K562 (cell line): ENCODE data around the gene NPR2.

Experiments
- RCOR1 ChIP-seq, 2 experiments: IDR thresholded peaks; 2 replicates each; pipeline ENCODE4 v1.6.1; 2012; ENCODE audit warnings: low read depth in 2 of 2, low read length in 2 of 2, borderline replicate concordance in 1 of 2, improper control_type of control experiment in 1 of 2
- TEAD2 ChIP-seq: fragments of 450-650 bp; IDR thresholded peaks from 2 replicates; pipeline ENCODE4 v1.6.1; 2016; ENCODE audit warnings: missing genetic modification characterization, control low read depth, missing compliant biosample characterization
- U2AF1 ChIP-seq: fragments of 200-400 bp; formaldehyde crosslinking; optimal IDR thresholded peaks from 2 replicates; pipeline ENCODE3; 2017; ENCODE audit warnings: mild to moderate bottlenecking, low read depth, low read length, moderate library complexity
- ZBTB8A ChIP-seq: fragments of 450-650 bp; IDR thresholded peaks from 2 replicates; pipeline ENCODE4 v1.6.1; 2018; ENCODE audit warnings: mild to moderate bottlenecking, moderate library complexity; ENCODE audit not compliant: partially characterized antibody
- ZNF121 ChIP-seq: sonication (generic); formaldehyde crosslinking; conservative IDR thresholded peaks from 2 replicates; pipeline ENCODE4 v1.8.0; 2022; ENCODE audit warnings: missing genetic modification reagents
- ZNF263 ChIP-seq: sonication (generic); formaldehyde crosslinking; IDR thresholded peaks from 2 replicates; pipeline ENCODE4 v1.8.0; 2022; ENCODE audit warnings: mild to moderate bottlenecking, missing genetic modification reagents, borderline replicate concordance
- TF ChIP-seq, protein P1 (sequence below): sonication (generic); formaldehyde crosslinking; IDR thresholded peaks from 2 replicates; pipeline ENCODE4 v1.8.1; 2022; ENCODE audit warnings: missing genetic modification reagents
- TF ChIP-seq, protein P2 (sequence below): fragments of 450-650 bp; IDR thresholded peaks from 2 replicates; pipeline ENCODE4 v1.7.1; 2018; ENCODE audit warnings: mild to moderate bottlenecking, low read depth; ENCODE audit not compliant: partially characterized antibody
- TF ChIP-seq, protein P3 (sequence below): IDR thresholded peaks from 3 replicates; pipeline ENCODE4 v1.6.1; 2011; ENCODE audit warnings: borderline replicate concordance, mild to moderate bottlenecking, moderate library complexity; ENCODE audit not compliant: insufficient read length; ENCODE audit errors: extremely low read depth

DNA sequence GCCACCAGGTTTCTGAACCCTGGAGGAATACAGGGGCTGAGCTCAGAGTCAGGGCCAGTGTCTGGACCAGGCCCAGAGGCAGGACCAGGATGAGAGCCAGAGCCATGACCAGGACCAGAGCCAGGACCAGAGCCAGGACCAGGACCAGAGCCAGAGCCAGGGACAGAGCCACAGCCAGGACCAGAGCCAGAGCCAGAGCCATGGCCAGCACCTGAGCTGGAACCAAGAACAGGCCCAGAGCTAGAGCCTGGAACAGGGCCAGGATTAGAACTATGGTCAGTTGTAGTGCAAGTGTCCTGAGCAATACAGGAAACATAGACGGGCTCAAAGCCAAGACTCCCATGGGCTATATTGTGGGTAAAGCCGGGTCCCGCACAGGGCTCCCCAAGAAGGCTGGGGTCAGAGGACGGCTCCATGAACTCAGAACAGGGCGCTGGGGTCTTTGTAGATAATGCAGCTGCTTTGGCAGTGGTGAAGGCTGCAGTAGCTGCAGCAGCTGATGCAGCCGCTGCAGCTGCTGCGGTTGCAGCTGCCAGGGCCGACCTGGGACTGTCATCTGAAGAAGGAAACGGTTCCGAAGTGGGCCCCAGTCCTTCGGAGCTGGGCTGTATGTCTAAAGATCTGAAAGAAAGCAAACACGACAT, 20.1 kb downstream of the NPR2 start:
- TF ChIP-seq ZNF121 (CRISPR knock-in tag) = no peak
- TF ChIP-seq, protein P1, sequence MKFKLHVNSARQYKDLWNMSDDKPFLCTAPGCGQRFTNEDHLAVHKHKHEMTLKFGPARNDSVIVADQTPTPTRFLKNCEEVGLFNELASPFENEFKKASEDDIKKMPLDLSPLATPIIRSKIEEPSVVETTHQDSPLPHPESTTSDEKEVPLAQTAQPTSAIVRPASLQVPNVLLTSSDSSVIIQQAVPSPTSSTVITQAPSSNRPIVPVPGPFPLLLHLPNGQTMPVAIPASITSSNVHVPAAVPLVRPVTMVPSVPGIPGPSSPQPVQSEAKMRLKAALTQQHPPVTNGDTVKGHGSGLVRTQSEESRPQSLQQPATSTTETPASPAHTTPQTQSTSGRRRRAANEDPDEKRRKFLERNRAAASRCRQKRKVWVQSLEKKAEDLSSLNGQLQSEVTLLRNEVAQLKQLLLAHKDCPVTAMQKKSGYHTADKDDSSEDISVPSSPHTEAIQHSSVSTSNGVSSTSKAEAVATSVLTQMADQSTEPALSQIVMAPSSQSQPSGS (CRISPR knock-in tag) = no peak
- TF ChIP-seq ZBTB8A = no peak
- TF ChIP-seq ZNF263 (CRISPR knock-in tag) = no peak
- TF ChIP-seq TEAD2 (tag) = no peak
- TF ChIP-seq, protein P2, sequence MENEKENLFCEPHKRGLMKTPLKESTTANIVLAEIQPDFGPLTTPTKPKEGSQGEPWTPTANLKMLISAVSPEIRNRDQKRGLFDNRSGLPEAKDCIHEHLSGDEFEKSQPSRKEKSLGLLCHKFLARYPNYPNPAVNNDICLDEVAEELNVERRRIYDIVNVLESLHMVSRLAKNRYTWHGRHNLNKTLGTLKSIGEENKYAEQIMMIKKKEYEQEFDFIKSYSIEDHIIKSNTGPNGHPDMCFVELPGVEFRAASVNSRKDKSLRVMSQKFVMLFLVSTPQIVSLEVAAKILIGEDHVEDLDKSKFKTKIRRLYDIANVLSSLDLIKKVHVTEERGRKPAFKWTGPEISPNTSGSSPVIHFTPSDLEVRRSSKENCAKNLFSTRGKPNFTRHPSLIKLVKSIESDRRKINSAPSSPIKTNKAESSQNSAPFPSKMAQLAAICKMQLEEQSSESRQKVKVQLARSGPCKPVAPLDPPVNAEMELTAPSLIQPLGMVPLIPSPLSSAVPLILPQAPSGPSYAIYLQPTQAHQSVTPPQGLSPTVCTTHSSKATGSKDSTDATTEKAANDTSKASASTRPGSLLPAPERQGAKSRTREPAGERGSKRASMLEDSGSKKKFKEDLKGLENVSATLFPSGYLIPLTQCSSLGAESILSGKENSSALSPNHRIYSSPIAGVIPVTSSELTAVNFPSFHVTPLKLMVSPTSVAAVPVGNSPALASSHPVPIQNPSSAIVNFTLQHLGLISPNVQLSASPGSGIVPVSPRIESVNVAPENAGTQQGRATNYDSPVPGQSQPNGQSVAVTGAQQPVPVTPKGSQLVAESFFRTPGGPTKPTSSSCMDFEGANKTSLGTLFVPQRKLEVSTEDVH = no peak
- no peak for TF ChIP-seq RCOR1 (IDR thresholded peaks at IDR 0.05; ENCODE audit: borderline replicate concordance in 1 of 2, low read depth in 2 of 2, low read length in 2 of 2)
- TF ChIP-seq, protein P3, sequence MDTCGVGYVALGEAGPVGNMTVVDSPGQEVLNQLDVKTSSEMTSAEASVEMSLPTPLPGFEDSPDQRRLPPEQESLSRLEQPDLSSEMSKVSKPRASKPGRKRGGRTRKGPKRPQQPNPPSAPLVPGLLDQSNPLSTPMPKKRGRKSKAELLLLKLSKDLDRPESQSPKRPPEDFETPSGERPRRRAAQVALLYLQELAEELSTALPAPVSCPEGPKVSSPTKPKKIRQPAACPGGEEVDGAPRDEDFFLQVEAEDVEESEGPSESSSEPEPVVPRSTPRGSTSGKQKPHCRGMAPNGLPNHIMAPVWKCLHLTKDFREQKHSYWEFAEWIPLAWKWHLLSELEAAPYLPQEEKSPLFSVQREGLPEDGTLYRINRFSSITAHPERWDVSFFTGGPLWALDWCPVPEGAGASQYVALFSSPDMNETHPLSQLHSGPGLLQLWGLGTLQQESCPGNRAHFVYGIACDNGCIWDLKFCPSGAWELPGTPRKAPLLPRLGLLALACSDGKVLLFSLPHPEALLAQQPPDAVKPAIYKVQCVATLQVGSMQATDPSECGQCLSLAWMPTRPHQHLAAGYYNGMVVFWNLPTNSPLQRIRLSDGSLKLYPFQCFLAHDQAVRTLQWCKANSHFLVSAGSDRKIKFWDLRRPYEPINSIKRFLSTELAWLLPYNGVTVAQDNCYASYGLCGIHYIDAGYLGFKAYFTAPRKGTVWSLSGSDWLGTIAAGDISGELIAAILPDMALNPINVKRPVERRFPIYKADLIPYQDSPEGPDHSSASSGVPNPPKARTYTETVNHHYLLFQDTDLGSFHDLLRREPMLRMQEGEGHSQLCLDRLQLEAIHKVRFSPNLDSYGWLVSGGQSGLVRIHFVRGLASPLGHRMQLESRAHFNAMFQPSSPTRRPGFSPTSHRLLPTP = no peak
- no peak for TF ChIP-seq U2AF1
